Activated CD4-positive, CD25-positive, alpha-beta regulatory T cell treated with anti-CD3 and anti-CD28 coated beads, Interleukin-2, amount 50 U/mL, for 24 hours (primary cell): Measurements from ENCODE around the gene ARL14EPL.
A peak's percentile ranks its signal among the peaks of the same experiment; 100 is the strongest.
"Not testable (repeated sequence)": the region's sequence is repeated elsewhere in the genome, so short reads cannot be mapped to it uniquely, and the experiment has no call there.

Experiments
- ATAC-seq, 2 donors: fragments of 150-1000 bp; cut with Tn5 transposase; one replicate each; pipeline ENCODE4 v1.10.0; 2021; ENCODE audit warnings: mild to moderate bottlenecking in 1 of 2, moderate library complexity in 1 of 2

ARL14EPL gene

GRCh38 chr5:116058346-116058936, 26.2 kb downstream of the ARL14EPL start:
- ATAC-seq: no peak

GRCh38 chr5:116062352-116062751, 30.1 kb downstream of the ARL14EPL start:
- ATAC-seq: no peak

GRCh38 chr5:116063950-116064349, 31.7 kb downstream of the ARL14EPL start:
- no peak for ATAC-seq

- no peak for ATAC-seq
These were observed 35.9 kb downstream of the ARL14EPL start for GRCh38 chr5:116068028-116068632.

- ATAC-seq: no peak
These were observed 38.9 kb downstream of the ARL14EPL start for GRCh38 chr5:116071211-116071610.

GRCh38 chr5:116075191-116075831, 43.0 kb downstream of the ARL14EPL start:
- peak; percentile 12 to 17 for ATAC-seq

- peak; percentile 90 to 92 for ATAC-seq
These were observed 44.2 kb downstream of the ARL14EPL start for GRCh38 chr5:116076496-116076895.

GRCh38 chr5:116078199-116078598, 45.9 kb downstream of the ARL14EPL start:
- no peak for ATAC-seq

- ATAC-seq: no peak
These were observed 52.0 kb downstream of the ARL14EPL start for GRCh38 chr5:116084287-116084691.

GRCh38 chr5:116084871-116085715, 52.8 kb downstream of the ARL14EPL start, which contains the start of gene COMMD10:
Gene COMMD10 (plus strand): TSS chr5:116085025.
- ATAC-seq: peak; percentile 94 to 97

GRCh38 chr5:116086309-116086708, 54.0 kb downstream of the ARL14EPL start:
- not testable (repeated sequence) for ATAC-seq

GRCh38 chr5:116088062-116088461, 55.8 kb downstream of the ARL14EPL start:
- ATAC-seq: no peak

- ATAC-seq: no peak
These were observed 58.0 kb downstream of the ARL14EPL start for GRCh38 chr5:116090302-116090701.

- ATAC-seq: no peak
These were observed 59.1 kb downstream of the ARL14EPL start for GRCh38 chr5:116091416-116091815.

GRCh38 chr5:116097301-116097700, 65.0 kb downstream of the ARL14EPL start:
- ATAC-seq: no peak

GRCh38 chr5:116098998-116099397, 66.7 kb downstream of the ARL14EPL start:
- ATAC-seq: no peak

GRCh38 chr5:116104941-116105340, 72.7 kb downstream of the ARL14EPL start:
- ATAC-seq: not testable (repeated sequence)
